Brain pericyte (primary cell): ENCODE measurements around the gene LPAR3.
"Not testable (repeated sequence)": the region's sequence is repeated elsewhere in the genome, so short reads cannot be mapped to it uniquely, and the experiment has no call there.

Experiments used
- DNase-seq: peaks from one replicate; pipeline ENCODE4 v3.0.0-alpha.2; 2012; ENCODE audit warnings: low read depth, low spot score

Gene LPAR3, protein sequence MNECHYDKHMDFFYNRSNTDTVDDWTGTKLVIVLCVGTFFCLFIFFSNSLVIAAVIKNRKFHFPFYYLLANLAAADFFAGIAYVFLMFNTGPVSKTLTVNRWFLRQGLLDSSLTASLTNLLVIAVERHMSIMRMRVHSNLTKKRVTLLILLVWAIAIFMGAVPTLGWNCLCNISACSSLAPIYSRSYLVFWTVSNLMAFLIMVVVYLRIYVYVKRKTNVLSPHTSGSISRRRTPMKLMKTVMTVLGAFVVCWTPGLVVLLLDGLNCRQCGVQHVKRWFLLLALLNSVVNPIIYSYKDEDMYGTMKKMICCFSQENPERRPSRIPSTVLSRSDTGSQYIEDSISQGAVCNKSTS

DNA sequence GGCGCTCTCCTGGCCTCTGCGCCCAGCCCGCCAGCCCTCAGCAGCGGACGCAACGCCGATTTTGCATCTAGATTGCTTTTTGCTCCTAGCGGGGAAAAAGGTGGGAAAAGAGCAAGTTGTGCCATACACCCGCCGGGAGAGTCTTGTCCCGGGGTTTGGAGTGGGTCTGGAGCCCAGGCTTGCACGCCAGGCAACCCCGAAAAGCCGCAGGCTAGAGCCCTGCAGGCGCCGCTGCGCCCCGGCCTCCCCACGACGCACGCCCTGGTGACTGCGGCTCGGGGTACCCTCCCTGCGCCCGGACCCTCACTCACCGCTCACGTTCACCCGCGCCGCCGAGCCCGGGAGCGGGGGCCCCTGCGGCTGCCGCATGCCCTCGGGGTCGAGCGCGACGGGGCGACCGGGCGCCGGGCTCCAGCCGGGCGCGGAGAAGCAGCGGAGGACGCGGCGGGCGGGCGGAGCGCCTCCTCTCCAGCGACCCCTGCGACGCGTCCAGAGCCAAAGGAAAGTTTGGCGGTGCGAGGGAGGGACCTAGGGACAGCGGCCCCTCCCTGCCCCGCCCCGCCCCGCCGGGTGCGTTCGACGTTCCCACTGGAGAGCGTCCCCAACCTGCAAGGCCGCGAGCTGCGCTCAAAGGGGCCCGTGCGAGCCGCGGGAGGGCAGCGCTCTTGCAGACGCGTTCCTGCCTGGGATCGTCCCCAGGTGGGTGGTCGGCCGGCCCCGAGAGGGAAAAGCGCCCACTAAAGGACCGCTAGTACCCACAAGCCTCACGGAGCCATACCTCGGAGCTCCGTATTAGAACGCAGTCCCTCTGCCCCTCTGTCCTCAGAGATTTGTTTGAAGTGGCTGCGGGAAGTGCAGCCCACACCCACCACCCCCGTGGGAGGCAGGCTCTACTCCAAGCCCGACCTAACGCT lies at the start of gene LPAR3:
Gene LPAR3 (minus strand): TSS at position 502 of the 914 bp plus-strand sequence. CDS start 27,086 bp downstream, outside the sequence.
- no peak for DNase-seq

GRCh38 chr1:84941843-84942242 lies 48.8 kb upstream of the LPAR3 start:
- no peak for DNase-seq

GRCh38 chr1:84940481-84940880 lies 47.5 kb upstream of the LPAR3 start:
- no peak for DNase-seq

GRCh38 chr1:84939761-84940160 lies 46.8 kb upstream of the LPAR3 start:
- no peak for DNase-seq

DNA sequence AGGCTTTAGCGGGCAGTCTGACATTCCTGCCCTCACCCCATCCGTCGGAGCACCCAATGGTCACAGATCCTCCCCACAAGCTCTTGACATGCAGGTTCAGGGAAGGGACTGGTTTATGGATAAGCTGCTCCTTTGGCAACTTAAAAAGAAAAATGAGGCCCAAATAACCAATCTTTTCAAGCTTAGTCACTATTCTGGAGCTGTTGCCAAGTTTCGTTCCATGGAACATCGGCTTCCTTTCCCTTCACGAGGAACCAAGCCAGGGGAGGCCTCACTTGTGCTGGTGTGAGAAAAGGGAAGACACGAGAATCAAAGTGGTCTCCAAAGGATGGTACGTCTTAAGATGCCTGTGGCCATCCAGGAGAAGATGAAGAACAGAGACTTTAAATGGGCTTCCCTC lies 46.1 kb upstream of the LPAR3 start:
- no peak for DNase-seq

DNA sequence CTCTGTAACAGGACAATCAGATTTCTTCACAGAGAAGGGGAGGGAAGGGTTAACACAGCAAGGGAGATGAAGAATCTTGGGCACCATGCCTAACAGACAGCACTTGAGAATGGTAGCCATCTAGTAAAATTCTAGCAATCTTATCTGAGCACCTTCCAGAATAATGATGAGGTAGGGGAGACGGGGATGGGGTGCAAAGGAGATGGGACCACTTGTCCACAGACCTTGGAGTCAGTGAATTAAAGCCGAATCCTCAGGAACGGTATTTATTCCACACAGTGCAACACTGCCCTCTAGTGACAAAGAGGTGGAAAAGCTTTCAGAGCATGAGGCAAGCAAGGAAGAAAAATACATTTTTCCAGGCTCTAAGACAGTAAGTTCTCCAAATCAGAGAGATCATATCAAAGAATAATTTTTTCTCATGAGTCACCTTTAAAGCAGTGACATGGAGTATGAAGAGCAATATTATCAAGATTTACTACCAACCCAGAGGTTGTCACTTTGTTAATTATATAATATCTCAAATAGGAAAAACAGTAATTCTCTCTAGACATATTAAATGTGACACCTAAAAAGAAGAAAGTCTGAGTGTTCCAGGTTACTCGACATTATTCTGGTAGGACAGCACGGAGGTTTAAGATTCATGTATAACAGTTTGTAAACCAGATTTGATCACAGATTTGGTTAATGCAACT lies 43.3 kb upstream of the LPAR3 start:
- DNase-seq, result no peak

GRCh38 chr1:84933011-84933611 lies 40.1 kb upstream of the LPAR3 start:
- no peak for DNase-seq

- no peak for DNase-seq
These were observed 37.8 kb upstream of the LPAR3 start for GRCh38 chr1:84930831-84931230.

DNA sequence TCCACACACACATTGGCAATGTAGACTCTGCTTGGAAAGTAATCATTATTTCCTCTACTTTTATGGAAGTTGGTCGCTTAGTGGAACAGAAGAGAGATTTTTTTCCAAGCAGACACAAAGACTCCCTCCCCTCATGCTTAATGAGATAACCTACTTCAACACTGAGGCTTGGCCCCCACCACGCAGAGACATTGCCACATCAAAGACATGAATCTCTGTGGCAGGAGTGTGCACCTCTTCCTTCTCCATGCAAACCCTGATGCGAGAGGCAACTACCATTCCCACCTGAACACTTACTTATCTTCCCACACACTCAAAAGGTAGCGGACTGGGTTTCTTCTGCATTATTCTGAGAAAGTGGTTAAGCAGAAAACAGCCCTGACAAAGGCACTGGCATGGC lies 37.3 kb upstream of the LPAR3 start:
- no peak for DNase-seq

GRCh38 chr1:84929581-84929980 lies 36.6 kb upstream of the LPAR3 start:
- no peak for DNase-seq

DNA sequence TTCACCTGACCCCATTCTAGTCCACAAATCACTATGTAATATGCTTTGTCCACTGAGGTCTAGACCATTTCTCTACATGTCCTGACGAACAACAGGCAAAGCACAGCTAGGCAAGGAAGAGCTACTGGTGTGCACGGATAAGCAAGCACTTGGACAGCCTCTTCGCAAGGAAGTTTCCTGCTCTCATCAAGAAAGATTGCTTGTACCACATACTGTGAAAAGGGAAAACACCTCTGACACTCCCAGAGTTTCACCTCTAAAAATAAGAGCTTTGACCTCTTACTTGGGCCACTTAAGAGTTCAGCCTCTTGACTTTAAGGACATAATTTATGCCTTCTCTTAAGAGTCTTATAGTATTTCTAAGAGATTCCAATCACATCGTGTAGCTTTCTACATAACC lies 36.0 kb upstream of the LPAR3 start:
- DNase-seq, result no peak

- no peak for DNase-seq
These were observed 30.3 kb upstream of the LPAR3 start for GRCh38 chr1:84923317-84923716.

- DNase-seq, result no peak
These were observed 27.2 kb upstream of the LPAR3 start for GRCh38 chr1:84920159-84920558.

DNA sequence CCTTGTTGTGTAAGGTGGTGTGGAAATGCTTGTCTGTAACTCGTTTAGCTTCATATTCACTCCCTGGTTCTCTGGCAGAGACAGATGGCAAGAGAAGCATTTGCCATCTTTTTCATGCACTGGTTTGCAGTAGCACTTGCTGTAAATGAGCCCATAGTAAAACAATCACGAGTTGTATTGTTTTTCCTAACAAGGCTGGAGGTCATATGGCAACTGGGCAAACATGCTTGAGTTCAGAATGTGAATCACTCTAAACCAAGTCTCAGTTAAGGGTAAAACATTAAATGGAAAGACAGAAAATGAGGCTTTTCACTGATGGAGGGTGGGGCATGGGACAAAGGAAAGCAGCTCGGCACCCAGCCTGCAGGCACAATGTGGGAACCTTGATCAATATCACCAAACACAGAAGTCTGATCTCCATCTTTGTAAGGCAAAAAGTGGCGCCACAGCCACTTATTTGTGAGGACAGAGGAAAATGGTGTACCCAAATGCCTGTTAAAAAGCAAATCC lies 26.5 kb upstream of the LPAR3 start:
- DNase-seq, result no peak

DNA sequence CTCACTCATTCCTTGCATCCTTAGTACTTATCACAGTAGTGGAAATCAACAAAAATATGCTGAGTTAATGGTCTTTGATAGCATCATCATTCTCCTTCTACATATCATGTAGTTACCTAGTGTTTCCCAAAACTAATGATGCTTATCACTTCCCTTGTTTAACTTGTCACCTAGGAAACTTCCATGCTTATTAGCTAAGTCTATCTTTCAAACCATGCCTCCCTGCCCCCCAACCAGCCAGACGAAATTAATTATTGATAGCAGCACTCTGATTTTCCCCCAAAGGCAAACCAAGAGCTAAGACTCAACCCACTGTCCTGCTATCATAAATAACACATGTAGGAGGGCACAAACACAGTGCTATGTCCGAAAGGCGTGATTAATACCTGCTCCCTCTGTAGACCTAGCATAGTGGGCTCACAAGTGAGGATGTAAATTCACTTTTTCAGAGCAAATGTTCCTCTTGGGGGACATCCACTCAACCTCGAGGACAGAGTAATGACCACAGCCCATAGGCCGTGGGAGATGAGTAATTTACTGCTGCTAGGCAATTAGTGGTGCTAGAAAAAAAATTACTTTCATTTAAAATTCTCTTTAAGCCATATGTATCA lies 25.8 kb upstream of the LPAR3 start:
- DNase-seq, result no peak

- no peak for DNase-seq
These were observed 23.9 kb upstream of the LPAR3 start for GRCh38 chr1:84916897-84917296.

DNA sequence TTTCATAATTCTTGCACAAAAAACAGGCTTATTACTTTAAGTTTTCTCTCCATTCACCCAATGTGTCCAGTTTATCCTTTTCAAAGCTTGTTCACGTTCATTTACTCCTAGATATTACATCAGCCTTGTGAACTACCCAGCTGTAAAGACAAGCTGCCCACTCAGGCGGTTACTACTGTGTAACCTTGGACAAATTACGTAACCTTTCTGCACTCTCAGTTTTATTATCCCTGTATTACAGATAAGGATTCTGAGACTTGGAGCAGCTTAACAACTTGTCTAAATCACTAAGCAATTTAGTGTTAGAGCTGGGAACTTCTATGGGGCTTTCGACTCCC lies 20.5 kb upstream of the LPAR3 start:
- DNase-seq, result no peak

- no peak for DNase-seq
These were observed 19.9 kb upstream of the LPAR3 start for GRCh38 chr1:84912726-84913554.

GRCh38 chr1:84908746-84909464 lies 15.9 kb upstream of the LPAR3 start:
- DNase-seq, result not testable (repeated sequence)
